Measurements from ENCODE around the gene GTF3C6. TPM values are rescaled to one million over a fixed set of nuclear protein-coding genes. Genes with fewer than 3 reads are reported as not detected.
"Not testable (repeated sequence)": the region's sequence is repeated elsewhere in the genome, so short reads cannot be mapped to it uniquely, and the experiment has no call there.

GTF3C6 gene
- total RNA-seq, 6 donors from 2014 or later: 16.0 to 55.2 (median 41.8) TPM

DNA sequence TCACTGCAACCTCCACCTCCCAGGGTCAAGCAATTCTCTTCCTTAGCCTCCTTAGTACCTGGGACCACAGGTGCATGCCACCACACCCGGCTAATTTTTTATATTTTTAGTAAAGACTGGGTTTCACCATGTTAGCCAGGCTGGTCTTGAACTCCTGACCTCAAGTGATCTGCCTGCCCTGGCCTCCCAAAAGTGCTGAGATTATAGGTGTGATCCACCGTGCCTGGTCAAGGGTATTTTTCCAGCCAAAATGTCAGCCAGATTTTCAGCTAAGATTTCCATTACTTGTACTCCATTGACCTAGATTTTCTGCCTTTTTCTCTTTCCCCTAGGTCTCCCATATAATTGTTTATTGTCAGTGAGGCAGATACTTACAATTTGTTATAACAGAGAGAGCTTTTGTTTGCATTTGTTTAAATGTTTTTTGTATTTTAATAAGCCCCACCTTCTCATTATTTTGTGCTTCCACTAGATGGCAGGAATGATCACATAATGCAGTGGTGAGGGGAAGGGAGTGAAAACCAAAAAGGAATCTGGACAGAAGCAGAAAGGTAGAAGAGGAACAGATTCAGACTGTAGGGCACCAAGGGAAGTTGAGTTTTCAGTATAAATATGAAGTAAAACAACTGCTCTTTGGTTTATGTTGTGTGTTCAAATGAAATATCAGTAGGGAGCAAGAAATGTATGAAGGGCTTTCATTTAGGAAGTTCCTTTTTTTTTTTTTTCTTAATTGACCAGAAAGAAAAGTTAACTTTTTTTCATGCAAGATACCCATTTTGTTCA, 53.0 kb downstream of the GTF3C6 start:
- no peak for DNase-seq
- Histone ChIP-seq H3K4me1 (peaks cover 0 to 3% (median 0%) of the 10 kb centered on the region in 4 donors), H3K9me3 (no peaks in the 10 kb centered on the region), H3K36me3 (peaks cover 7 to 61% (median 36%) of the 10 kb centered on the region in 4 donors), H3K27ac (no peak overlapping the region), H3K4me3 (no peak overlapping the region), H3K27me3 (no peaks in the 10 kb centered on the region)
- TF ChIP-seq, protein P1, sequence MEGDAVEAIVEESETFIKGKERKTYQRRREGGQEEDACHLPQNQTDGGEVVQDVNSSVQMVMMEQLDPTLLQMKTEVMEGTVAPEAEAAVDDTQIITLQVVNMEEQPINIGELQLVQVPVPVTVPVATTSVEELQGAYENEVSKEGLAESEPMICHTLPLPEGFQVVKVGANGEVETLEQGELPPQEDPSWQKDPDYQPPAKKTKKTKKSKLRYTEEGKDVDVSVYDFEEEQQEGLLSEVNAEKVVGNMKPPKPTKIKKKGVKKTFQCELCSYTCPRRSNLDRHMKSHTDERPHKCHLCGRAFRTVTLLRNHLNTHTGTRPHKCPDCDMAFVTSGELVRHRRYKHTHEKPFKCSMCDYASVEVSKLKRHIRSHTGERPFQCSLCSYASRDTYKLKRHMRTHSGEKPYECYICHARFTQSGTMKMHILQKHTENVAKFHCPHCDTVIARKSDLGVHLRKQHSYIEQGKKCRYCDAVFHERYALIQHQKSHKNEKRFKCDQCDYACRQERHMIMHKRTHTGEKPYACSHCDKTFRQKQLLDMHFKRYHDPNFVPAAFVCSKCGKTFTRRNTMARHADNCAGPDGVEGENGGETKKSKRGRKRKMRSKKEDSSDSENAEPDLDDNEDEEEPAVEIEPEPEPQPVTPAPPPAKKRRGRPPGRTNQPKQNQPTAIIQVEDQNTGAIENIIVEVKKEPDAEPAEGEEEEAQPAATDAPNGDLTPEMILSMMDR (IDR thresholded peaks at IDR 0.05): peak in 5 of 6 experiments; percentile 14 to 58 (median 56)
- TF ChIP-seq POLR2AphosphoS5 (IDR thresholded peaks at IDR 0.05) (no peak), EP300 (IDR thresholded peaks at IDR 0.05) (no peak), POLR2A (IDR thresholded peaks at IDR 0.05) (no peak)
- peak in 1 of 2 donors; percentile 74 for ATAC-seq (ENCODE audit: low FRiP score in 2 of 2)
- 85 to 86% methylated on average over 2 of the region's 2 CpGs for WGBS, 2 donors

DNA sequence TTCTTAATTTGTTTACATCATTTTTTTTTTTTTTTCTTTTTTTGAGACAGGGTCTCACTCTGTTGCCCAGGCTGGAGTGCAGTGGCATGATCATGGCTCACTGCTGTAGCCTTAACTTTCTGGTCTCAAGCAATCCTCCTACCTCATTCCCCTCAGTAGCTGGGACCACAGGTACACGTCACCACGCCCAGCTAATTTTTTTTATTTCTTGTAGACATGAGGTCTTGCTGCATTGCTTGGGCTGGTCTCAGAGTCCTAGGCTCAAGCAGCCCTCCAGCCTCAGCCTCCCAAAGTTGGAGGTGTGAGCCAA, 53.6 kb downstream of the GTF3C6 start:
- DNase-seq (no peak), ATAC-seq (ENCODE audit: low FRiP score in 2 of 2) (no peak)
- Histone ChIP-seq H3K4me1 (peaks cover 0 to 3% (median 0%) of the 10 kb centered on the region in 4 donors), H3K9me3 (no peaks in the 10 kb centered on the region), H3K27me3 (no peaks in the 10 kb centered on the region), H3K36me3 (peaks cover 7 to 63% (median 34%) of the 10 kb centered on the region in 4 donors), H3K4me3 (no peak overlapping the region), H3K27ac (no peak overlapping the region)
- WGBS, 2 donors: 70 to 87% methylated on average over 2 of the region's 2 CpGs
- TF ChIP-seq, protein P1 (IDR thresholded peaks at IDR 0.05): no peak
- TF ChIP-seq POLR2A (IDR thresholded peaks at IDR 0.05) (no peak), EP300 (IDR thresholded peaks at IDR 0.05) (no peak), POLR2AphosphoS5 (IDR thresholded peaks at IDR 0.05) (no peak)

DNA sequence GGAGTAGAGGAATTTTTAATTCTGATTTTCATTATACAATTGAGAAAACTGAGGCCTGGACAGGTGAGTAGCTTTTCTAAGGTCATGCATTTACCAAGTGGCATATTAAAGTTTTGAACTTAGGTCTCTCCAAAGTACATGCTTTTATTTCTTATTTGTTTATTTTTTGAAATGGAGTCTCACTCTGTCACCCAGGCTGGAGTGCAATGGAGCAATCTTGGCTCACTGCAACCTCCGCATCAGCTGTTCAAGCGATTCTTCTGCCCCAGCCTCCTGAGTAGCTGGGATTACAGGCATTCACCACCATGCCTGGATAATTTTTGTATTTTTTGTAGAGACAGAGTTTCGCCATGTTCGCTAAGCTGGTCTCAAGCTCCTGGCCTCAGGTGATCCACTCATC, 54.0 kb downstream of the GTF3C6 start:
- WGBS, 2 donors: 71 to 93% methylated on average over 4 of the region's 4 CpGs
- ATAC-seq (ENCODE audit: low FRiP score in 2 of 2); H3K27ac ChIP-seq; H3K4me1 ChIP-seq; DNase-seq; H3K27me3 ChIP-seq; H3K9me3 ChIP-seq; H3K4me3 ChIP-seq: not testable (repeated sequence)
- H3K36me3 ChIP-seq: peaks cover 7 to 63% (median 34%) of the 10 kb centered on the region in 4 donors

DNA sequence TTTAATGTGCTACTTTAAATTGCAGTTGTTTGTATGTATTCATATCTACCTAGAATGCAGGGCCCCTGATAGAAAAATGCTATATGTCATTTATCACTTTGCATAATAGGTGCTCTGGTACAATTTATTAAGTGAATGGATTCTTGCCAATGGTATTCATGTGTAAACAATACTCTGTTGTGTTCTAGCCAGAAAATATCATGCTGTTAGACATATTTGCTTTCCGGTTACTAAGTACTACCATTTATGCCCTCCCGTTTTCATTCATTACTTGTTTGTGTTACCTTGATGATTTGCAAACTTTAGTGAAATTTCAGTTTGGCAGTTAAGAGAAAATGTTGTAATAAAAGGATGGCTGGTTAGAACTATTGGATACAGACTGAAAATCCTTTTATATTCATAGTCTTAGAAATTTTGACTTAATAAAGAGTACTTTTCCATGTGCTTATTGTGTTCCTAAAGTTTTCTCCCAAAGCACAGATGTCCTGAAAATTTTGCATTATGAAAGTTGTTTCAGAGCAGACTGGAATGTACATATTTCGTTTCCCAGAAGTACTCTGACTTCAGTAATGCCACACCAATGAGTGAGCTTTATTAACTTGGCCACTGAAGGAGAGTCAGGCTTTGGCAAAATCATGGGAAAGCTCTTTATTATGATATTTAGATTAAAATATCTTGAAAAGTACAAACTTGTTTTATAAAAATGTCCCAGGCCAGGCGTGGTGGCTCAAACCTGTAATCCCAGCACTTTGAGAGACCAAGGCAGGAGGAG, 54.8 kb downstream of the GTF3C6 start:
- Histone ChIP-seq H3K4me1 (peaks cover 0 to 3% (median 0%) of the 10 kb centered on the region in 4 donors), H3K4me3 (no peak overlapping the region), H3K36me3 (peaks cover 7 to 60% (median 30%) of the 10 kb centered on the region in 4 donors), H3K27ac (no peak overlapping the region), H3K27me3 (no peaks in the 10 kb centered on the region), H3K9me3 (no peaks in the 10 kb centered on the region)
- ATAC-seq (ENCODE audit: low FRiP score in 2 of 2) (no peak), DNase-seq (no peak)
- TF ChIP-seq EP300 (IDR thresholded peaks at IDR 0.05) (no peak), POLR2A (IDR thresholded peaks at IDR 0.05) (no peak), POLR2AphosphoS5 (IDR thresholded peaks at IDR 0.05) (no peak)
- TF ChIP-seq, protein P1 (IDR thresholded peaks at IDR 0.05): no peak
- 76% methylated on average over 4 of the region's 4 CpGs for WGBS, 2 donors

DNA sequence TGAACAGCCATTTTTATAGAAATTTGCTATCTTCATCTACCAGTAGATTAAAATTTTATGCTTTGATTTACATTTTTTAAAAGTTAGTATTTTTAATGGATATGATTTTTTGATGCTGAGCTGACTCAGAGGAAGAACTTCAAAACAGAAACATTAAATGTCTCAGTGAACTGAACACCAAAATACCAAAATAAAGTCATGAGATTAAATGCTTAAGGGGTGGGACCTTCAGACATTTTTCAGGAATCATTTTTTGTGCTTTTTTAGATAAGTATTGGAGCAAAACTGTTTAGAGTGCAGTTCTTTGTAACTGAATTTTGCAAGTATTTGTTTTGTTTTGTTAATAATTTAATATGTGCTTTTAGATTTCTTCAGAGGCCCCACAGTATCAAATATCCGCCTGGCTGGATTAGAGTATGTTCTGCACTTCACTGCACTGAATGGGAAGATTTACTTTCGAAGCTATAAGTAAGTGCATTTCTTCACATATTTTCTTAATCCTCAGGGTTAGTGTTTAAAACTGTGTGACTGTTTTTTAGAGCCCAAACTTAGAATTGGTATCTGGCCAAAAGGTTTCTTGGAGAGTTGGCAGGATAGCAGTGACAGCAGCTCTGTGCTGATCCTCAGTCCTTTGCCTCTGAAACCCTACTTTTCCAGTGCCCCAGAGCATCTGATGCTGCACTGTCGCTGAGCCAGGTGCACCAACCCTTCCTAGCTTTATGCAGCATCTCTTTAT, 57.1 kb downstream of the GTF3C6 start:
- 84 to 88% methylated on average over 3 of the region's 3 CpGs for WGBS, 2 donors
- DNase-seq (no peak), ATAC-seq (ENCODE audit: low FRiP score in 2 of 2) (no peak)
- Histone ChIP-seq H3K27ac (no peak overlapping the region), H3K9me3 (no peaks in the 10 kb centered on the region), H3K27me3 (no peaks in the 10 kb centered on the region), H3K4me3 (no peak overlapping the region), H3K4me1 (peaks cover 0 to 3% (median 0%) of the 10 kb centered on the region in 4 donors), H3K36me3 (peaks cover 4 to 48% (median 14%) of the 10 kb centered on the region in 4 donors)
- TF ChIP-seq POLR2A (IDR thresholded peaks at IDR 0.05) (no peak), EP300 (IDR thresholded peaks at IDR 0.05) (no peak), POLR2AphosphoS5 (IDR thresholded peaks at IDR 0.05) (no peak)
- TF ChIP-seq, protein P1 (IDR thresholded peaks at IDR 0.05): no peak

DNA sequence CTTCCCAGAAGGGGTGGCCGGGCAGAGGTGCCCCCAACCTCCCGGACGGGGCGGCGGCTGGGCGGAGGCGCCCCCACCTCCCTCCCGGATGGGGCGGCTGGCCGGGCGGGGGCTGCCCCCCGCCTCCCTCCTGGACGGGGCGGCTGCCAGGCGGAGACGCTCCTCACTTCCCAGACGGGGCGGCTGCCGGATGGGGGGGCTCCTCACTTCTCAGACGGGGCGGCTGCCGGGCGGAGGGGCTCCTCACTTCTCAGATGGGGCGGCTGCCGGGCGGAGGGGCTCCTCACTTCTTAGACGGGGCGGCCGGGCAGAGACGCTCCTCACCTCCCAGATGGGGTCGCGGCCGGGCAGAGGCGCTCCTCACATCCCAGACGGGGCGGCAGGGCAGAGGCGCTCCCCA, 58.7 kb downstream of the GTF3C6 start:
- not testable (repeated sequence) for H3K4me3 ChIP-seq; ATAC-seq (ENCODE audit: low FRiP score in 2 of 2); H3K27ac ChIP-seq; H3K27me3 ChIP-seq; H3K4me1 ChIP-seq; H3K9me3 ChIP-seq
- H3K36me3 ChIP-seq: peaks cover 4 to 44% (median 12%) of the 10 kb centered on the region in 4 donors
- WGBS, 2 donors: 100% methylated on average over 1 of the region's 37 CpGs; no CpG with 5 or more reads in 1 of the 2 donors
- DNase-seq: peak in 1 of 2 donors; percentile 64
